AG09309 (cell line): ENCODE data around the gene SLC24A3.
A peak's percentile ranks its signal among the peaks of the same experiment; 100 is the strongest.
"Not testable (repeated sequence)": the region's sequence is repeated elsewhere in the genome, so short reads cannot be mapped to it uniquely, and the experiment has no call there.

Experiments
- DNase-seq: peaks from one replicate; pipeline ENCODE4 v3.0.0-alpha.2; 2010; ENCODE audit warnings: low read depth
- H3K4me3 ChIP-seq: 2 replicates; pipeline ENCODE4 v1.5.1; 2011; ENCODE audit warnings: mild to moderate bottlenecking, low read depth, low read length, moderate library complexity; ENCODE audit not compliant: control insufficient read depth
- CTCF ChIP-seq: IDR thresholded peaks from 2 replicates; pipeline ENCODE4 v1.5.1; 2011; ENCODE audit warnings: mild to moderate bottlenecking, low read depth, low read length, inconsistent platforms; ENCODE audit not compliant: insufficient read depth, control insufficient read depth; ENCODE audit errors: missing control alignments

Gene SLC24A3

GRCh38 chr20:19626896-19627295, 414.5 kb downstream of the SLC24A3 start:
- no peak for TF ChIP-seq CTCF
- no peak overlapping the region for H3K4me3 ChIP-seq
- no peak for DNase-seq

DNA sequence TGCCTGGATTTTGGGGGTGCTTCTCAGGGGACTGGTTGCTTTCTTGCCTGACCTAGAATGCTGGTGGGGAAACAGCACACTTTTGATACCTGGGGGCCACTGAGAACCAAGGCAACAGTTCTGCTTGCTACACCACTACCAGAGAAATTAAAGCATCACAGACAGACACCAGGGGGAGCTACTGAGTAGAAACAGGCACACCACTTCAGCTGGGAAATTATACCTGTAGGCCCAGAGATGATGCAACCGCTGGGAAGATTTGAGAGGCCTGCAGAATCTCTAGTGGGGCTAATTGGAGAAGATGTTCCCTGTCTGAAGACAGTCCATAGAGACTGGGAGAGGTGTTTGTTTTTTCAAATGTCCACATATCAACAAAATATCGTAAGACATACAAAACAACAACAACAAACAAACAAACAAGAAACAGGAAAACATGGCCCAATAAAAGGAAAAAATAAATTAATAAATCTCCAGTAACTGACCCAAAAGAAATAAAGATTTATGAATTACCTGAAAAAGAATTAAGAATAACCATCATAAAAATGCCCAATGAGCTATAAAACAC, 416.2 kb downstream of the SLC24A3 start:
- peak; percentile 80 for TF ChIP-seq CTCF
- no peak overlapping the region for H3K4me3 ChIP-seq
- DNase-seq = peak; percentile 16

- H3K4me3 ChIP-seq = no peak overlapping the region
- TF ChIP-seq CTCF = no peak
- no peak for DNase-seq
These were observed 419.0 kb downstream of the SLC24A3 start for GRCh38 chr20:19631410-19631809.

DNA sequence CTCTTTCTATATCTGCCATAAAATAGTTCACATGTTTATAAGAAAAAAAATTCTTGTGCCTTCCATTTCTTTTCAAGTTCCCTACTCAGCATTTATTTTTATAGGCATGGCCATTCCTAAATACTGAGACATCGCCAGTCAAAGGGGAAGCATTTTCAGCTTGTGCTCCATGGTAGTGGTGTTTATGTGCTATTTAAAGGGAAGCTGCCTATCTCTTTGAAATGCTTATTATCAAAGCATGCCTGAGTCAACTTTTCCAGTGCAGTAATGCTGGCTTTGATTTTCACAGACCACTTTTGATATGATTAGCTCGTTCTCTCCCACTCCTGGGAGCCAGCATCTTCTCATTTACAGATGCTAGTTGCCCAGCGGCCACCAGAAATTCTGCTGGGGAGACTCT, 421.5 kb downstream of the SLC24A3 start:
- DNase-seq = peak; percentile 61
- no peak for TF ChIP-seq CTCF

DNA sequence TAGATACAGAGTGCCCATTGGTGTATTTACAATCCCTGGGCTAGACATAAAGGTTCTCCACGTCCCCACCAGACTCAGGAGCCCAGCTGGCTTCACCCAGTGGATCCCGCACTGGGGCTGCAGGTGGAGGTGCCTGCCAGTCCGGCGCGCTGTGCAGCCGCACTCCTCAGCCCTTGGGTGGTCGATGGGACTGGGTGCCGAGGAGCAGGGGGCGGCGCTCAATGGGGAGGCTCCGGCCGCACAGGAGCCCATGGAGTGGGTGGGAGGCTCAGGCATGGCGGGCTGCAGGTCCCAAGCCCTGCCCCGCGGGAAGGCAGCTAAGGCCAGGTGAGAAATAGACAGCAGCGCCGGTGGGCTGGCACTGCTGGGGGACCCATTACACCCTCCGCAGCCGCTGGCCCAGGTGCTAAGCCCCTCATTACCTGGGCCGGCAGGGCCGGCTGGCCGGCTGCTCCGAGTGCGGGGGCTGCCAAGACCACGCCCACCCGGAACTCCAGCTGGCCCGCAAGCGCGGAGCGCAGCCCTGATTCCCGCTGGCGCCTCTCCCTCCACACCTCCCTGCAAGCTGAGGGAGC, 427.1 kb downstream of the SLC24A3 start:
- H3K4me3 ChIP-seq, DNase-seq: not testable (repeated sequence)

More for the DNA sequence above, 421.5 kb downstream of the SLC24A3 start:
- H3K4me3 ChIP-seq = no peak overlapping the region

GRCh38 chr20:19642860-19643259, 430.4 kb downstream of the SLC24A3 start:
- no peak for DNase-seq
- no peak overlapping the region for H3K4me3 ChIP-seq
- no peak for TF ChIP-seq CTCF

DNA sequence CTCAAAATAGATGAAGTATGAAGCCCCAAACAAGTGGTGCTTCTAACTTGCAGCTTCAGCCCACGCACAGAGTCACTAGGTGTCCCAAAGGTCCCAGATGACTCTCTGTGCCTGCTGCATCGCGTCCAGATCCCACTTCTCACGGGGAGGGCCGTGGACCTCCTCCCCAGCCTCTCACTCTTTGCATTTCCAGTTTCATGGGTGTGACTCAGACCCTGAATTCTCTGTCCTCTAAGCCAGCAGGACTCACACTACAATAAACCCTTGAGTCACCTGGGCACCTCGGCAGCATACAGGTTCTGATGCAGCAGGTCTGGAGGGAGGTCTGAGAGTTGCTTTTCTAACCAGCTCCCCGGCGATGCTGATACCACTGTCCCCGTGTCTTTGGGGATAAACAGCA, 431.6 kb downstream of the SLC24A3 start:
- TF ChIP-seq CTCF = no peak
- H3K4me3 ChIP-seq = no peak overlapping the region
- DNase-seq = no peak
